Measurements from ENCODE around the gene MPL. TPM values are rescaled to one million over a fixed set of nuclear protein-coding genes. Genes with fewer than 3 reads are reported as not detected.

Gene MPL
- total and polyA plus RNA-seq, 10 of the 15 experiments (the other 5 are each of a cell fraction or from before 2014, with no cell fraction given), result not detected

GRCh38 chr1:43349594-43350306 lies 12.1 kb downstream of the MPL start:
- Histone ChIP-seq H3K27me3 (replicated peaks in 1 of 2; ENCODE audit: control insufficient read depth in 2 of 2, insufficient read depth in 2 of 2, low read length in 1 of 2) (no peaks in the 10 kb centered on the region), H3K4me1 (ENCODE audit: control insufficient read depth, insufficient read depth, low read length) (no peaks in the 10 kb centered on the region), H3K36me3 (ENCODE audit: control insufficient read depth in 2 of 2, insufficient read depth in 2 of 2, low read length in 1 of 2) (no peaks in the 10 kb centered on the region), H4K20me1 (ENCODE audit: control insufficient read depth, insufficient read depth) (no peaks in the 10 kb centered on the region), H3K27ac (ENCODE audit: control insufficient read depth, insufficient read depth) (0 out of 2 replicates have a peak overlapping the region, but pooled peaks have one; percentile 58), H2AFZ (ENCODE audit: control insufficient read depth, low read depth, low read length) (peak overlapping the region; percentile 29), H3K4me3 (no peak overlapping the region), H3K9me3 (replicated peaks; ENCODE audit: control insufficient read depth, insufficient read depth, low read length) (no peaks in the 10 kb centered on the region), H3K9ac (ENCODE audit: control insufficient read depth, insufficient read depth, low read length) (peak overlapping the region; percentile 2; the same call in 1 of the 2 replicates), H3K4me2 (ENCODE audit: control insufficient read depth, insufficient read depth) (peak overlapping the region; percentile 60), H3K79me2 (ENCODE audit: control insufficient read depth, insufficient read depth, low read length) (no peaks in the 10 kb centered on the region)
- WGBS (ENCODE audit: insufficient coverage, insufficient replicate concordance, low lambda C conversion rate, missing lambda C conversion rate), result 72% methylated on average over 10 of the region's 11 CpGs
- BruUV-seq (replicated peaks), result no TSS peak
- TF ChIP-seq ASH2L (IDR thresholded peaks at IDR 0.05; ENCODE audit: borderline replicate concordance, low read depth) (no peak), ZNF24 (IDR thresholded peaks at IDR 0.05) (no peak), IRF4 (IDR thresholded peaks at IDR 0.05; ENCODE audit: low read depth, low read length) (no peak)
- intact Hi-C loops (cut with micrococcal nuclease; ENCODE audit: unreplicated experiment), result no loop called here
- ChIA-PET SMC1A (ENCODE audit: uncharacterized antibody, unreplicated experiment) (no interaction called here), RAD21 (ENCODE audit: unreplicated experiment) (no interaction called here), CTCF (no interaction called here), POLR2A (interaction anchor here (1.1 kb wide), 1 partner anchor 8 kb away, joined by 3 read pairs; no protein-coding TSS in a partner anchor)
- in situ Hi-C loops (cut with MboI), result no loop called here
- FAIRE-seq, result peak; percentile 41
- ATAC-seq, result no peak
- no peak for DNase-seq (ENCODE audit: low read depth, low spot score)

- H3K27ac ChIP-seq (ENCODE audit: control insufficient read depth, insufficient read depth), result no peak overlapping the region
- ChIA-PET CTCF (no interaction called here), RAD21 (ENCODE audit: unreplicated experiment) (no interaction called here), SMC1A (ENCODE audit: uncharacterized antibody, unreplicated experiment) (no interaction called here), POLR2A (no interaction called here)
- H3K9ac ChIP-seq (ENCODE audit: control insufficient read depth, insufficient read depth, low read length), result no peak overlapping the region
- H3K4me1 ChIP-seq (ENCODE audit: control insufficient read depth, insufficient read depth, low read length), result no peaks in the 10 kb centered on the region
- H3K79me2 ChIP-seq (ENCODE audit: control insufficient read depth, insufficient read depth, low read length), result no peaks in the 10 kb centered on the region
- FAIRE-seq (no peak), DNase-seq (ENCODE audit: low read depth, low spot score) (no peak), ATAC-seq (no peak)
- H2AFZ ChIP-seq (ENCODE audit: control insufficient read depth, low read depth, low read length), result no peak overlapping the region
- in situ Hi-C loops (cut with MboI) (no loop called here), intact Hi-C loops (cut with micrococcal nuclease; ENCODE audit: unreplicated experiment) (no loop called here)
- H3K36me3 ChIP-seq (ENCODE audit: control insufficient read depth in 2 of 2, insufficient read depth in 2 of 2, low read length in 1 of 2), result no peaks in the 10 kb centered on the region
- no peaks in the 10 kb centered on the region for H3K27me3 ChIP-seq (replicated peaks in 1 of 2; ENCODE audit: control insufficient read depth in 2 of 2, insufficient read depth in 2 of 2, low read length in 1 of 2)
- H3K9me3 ChIP-seq (replicated peaks; ENCODE audit: control insufficient read depth, insufficient read depth, low read length), result no peaks in the 10 kb centered on the region
- H3K4me2 ChIP-seq (ENCODE audit: control insufficient read depth, insufficient read depth), result no peak overlapping the region
- 42% methylated on average over 1 of the region's 1 CpG for WGBS (ENCODE audit: insufficient coverage, insufficient replicate concordance, low lambda C conversion rate, missing lambda C conversion rate)
- H3K4me3 ChIP-seq, result no peak overlapping the region
- no TSS peak for BruUV-seq (replicated peaks)
- no peaks in the 10 kb centered on the region for H4K20me1 ChIP-seq (ENCODE audit: control insufficient read depth, insufficient read depth)
- TF ChIP-seq CREB1 (IDR thresholded peaks at IDR 0.05; ENCODE audit: low read depth) (no peak), SIX5 (IDR thresholded peaks at IDR 0.05; ENCODE audit: low read depth, low read length, severe bottlenecking) (no peak), SRF (IDR thresholded peaks at IDR 0.05; ENCODE audit: low read depth in 2 of 2, low read length in 2 of 2) (no peak), SP1 (IDR thresholded peaks at IDR 0.05; ENCODE audit: low read depth, low read length) (no peak), FOXM1 (IDR thresholded peaks at IDR 0.05; ENCODE audit: low read depth, low read length) (no peak), CEBPZ (IDR thresholded peaks at IDR 0.05; ENCODE audit: low read depth, low read length) (no peak), IKZF1 (conservative IDR thresholded peaks at IDR 0.05) (no peak), ZSCAN29 (IDR thresholded peaks at IDR 0.05) (no peak), ZNF24 (IDR thresholded peaks at IDR 0.05) (no peak), SMC3 (IDR thresholded peaks at IDR 0.05; ENCODE audit: borderline replicate concordance, low read length) (no peak), SMARCA5 (IDR thresholded peaks at IDR 0.05) (no peak), HDAC6 (IDR thresholded peaks at IDR 0.05; ENCODE audit: unreplicated experiment) (no peak), EZH2 (IDR thresholded peaks at IDR 0.05; ENCODE audit: borderline replicate concordance, control insufficient read depth, low read depth, low read length) (no peak), ASH2L (IDR thresholded peaks at IDR 0.05; ENCODE audit: borderline replicate concordance, low read depth) (no peak), BHLHE40 (IDR thresholded peaks at IDR 0.05; ENCODE audit: borderline replicate concordance in 1 of 2, low read depth in 2 of 2, low read length in 1 of 2) (no peak)
These were observed 13.4 kb downstream of the MPL start for GRCh38 chr1:43350976-43351375.

All from GM12878 (cell line).